Esophagus squamous epithelium (tissue), 5 donors: Measurements from ENCODE around the gene MAP2K3. TPM values are rescaled to one million over a fixed set of nuclear protein-coding genes. Genes with fewer than 3 reads are reported as not detected.

ENCODE experiments used
- DNase-seq: peaks from one replicate; lab custom pipeline; 2025; lab: John Stamatoyannopoulos, UW
- H3K27ac ChIP-seq, 4 donors: fragments of 200-600 bp; sonication (generic); one replicate each; pipeline ENCODE4 v1.5.1; 2016 to 2019; ENCODE audit warnings: mild to moderate bottlenecking in 1 of 4
- H3K27me3 ChIP-seq, 4 donors: fragments of 200-600 bp; sonication (generic); 1 replicate in 3 of 4; 2 replicates in 1 of 4; pipeline versions ENCODE4 v1.5.1 to v1.6.0; 2017 to 2021; ENCODE audit warnings: antibody characterized with exemption in 1 of 4
- H3K36me3 ChIP-seq, 3 donors: fragments of 200-600 bp; sonication (generic); one replicate each; pipeline ENCODE4 v1.5.1; 2016 to 2019
- H3K4me1 ChIP-seq, 3 donors: fragments of 200-600 bp; sonication (generic); one replicate each; pipeline ENCODE4 v1.5.1; 2017 to 2019
- H3K4me3 ChIP-seq, 4 donors: fragments of 200-600 bp; sonication (generic); 1 replicate in 3 of 4; 2 replicates in 1 of 4; pipeline ENCODE4 v1.5.1; 2016 to 2019; ENCODE audit warnings: mild to moderate bottlenecking in 2 of 4, moderate library complexity in 1 of 4
- H3K9me3 ChIP-seq, 3 donors: fragments of 200-600 bp; sonication (generic); one replicate each; pipeline ENCODE4 v1.5.1; 2016 to 2019
- POLR2A ChIP-seq, 4 donors: fragments of 450-650 bp; IDR thresholded peaks; one replicate each; pipeline ENCODE4 v1.6.1; 2017; ENCODE audit warnings: antibody characterized with exemption in 4 of 4, mild to moderate bottlenecking in 4 of 4, moderate library complexity in 3 of 4
- WGBS, 2 donors: methylation state at CpG; one replicate each; pipeline ENCODE4 v1.1.5; 2018; 5-methylcytosine and 5-hydroxymethylcytosine counted together
- intact Hi-C: fragments of 100-400 bp; cut with DNase I; formaldehyde crosslinking; loops from one replicate; pipeline ENCODE4 v1.15.0; 2022
- total RNA-seq, 4 donors: library from RNA; depleted of rRNA; stranded (reverse); fragments of >200 nt; gene quantifications; one replicate each; pipeline ENCODE4 v1.1.0, GENCODE V29; 2016
- TF ChIP-seq, protein P1 (sequence below), 6 experiments: fragments of 450-650 bp in 4 of 6; fragments of 200-600 bp in 2 of 6; sonication (generic) in 2 of 6; IDR thresholded peaks; one replicate each; pipeline ENCODE4 v1.5.1; 2016 to 2019; ENCODE audit warnings: antibody characterized with exemption in 6 of 6, mild to moderate bottlenecking in 4 of 6, moderate library complexity in 4 of 6
- donor health status: DM: yes; HTN: yes; CAD: no.

Gene MAP2K3
- total RNA-seq, 4 donors from 2014 or later: 24.1 to 53.6 (median 38.4) TPM

GRCh38 chr17:21282231-21282630 lies 2.3 kb upstream of the MAP2K3 start:
- TF ChIP-seq, protein P1, sequence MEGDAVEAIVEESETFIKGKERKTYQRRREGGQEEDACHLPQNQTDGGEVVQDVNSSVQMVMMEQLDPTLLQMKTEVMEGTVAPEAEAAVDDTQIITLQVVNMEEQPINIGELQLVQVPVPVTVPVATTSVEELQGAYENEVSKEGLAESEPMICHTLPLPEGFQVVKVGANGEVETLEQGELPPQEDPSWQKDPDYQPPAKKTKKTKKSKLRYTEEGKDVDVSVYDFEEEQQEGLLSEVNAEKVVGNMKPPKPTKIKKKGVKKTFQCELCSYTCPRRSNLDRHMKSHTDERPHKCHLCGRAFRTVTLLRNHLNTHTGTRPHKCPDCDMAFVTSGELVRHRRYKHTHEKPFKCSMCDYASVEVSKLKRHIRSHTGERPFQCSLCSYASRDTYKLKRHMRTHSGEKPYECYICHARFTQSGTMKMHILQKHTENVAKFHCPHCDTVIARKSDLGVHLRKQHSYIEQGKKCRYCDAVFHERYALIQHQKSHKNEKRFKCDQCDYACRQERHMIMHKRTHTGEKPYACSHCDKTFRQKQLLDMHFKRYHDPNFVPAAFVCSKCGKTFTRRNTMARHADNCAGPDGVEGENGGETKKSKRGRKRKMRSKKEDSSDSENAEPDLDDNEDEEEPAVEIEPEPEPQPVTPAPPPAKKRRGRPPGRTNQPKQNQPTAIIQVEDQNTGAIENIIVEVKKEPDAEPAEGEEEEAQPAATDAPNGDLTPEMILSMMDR (IDR thresholded peaks at IDR 0.05): no peak
- no peak for TF ChIP-seq POLR2A (IDR thresholded peaks at IDR 0.05)
- intact Hi-C loops: loop anchor here (5.0 kb wide), 1 partner anchor 230 kb away; no protein-coding TSS in a partner anchor
- Histone ChIP-seq H3K27ac (peak overlapping the region; percentile 4 to 97 (median 92)), H3K9me3 (no peaks in the 10 kb centered on the region), H3K36me3 (no peaks in the 10 kb centered on the region), H3K4me3 (no peak overlapping the region), H3K4me1 (peaks cover 29 to 71% (median 31%) of the 10 kb centered on the region in 3 donors), H3K27me3 (no peaks in the 10 kb centered on the region)
- 25 to 35% methylated on average over 5 of the region's 5 CpGs for WGBS, 2 donors
- DNase-seq: no peak

DNA sequence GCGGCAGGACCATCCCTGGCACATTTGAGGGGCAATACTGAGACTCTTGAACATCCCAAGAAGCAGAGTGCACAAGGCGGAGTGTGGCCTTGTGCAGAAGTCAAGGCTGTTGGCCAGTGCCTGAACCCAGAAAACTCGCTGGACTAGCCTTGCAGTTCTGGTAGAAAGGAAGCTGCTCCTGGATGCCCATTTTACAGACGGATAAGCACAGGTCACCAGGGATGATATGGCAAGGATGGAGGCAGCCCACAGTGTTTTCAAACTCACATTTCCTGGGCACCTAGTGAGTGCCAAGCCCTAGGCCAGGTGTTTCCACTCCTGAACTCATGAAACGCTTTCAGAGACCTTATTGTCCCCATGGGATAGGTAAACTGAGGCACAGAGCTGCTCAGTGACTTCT lies 1.7 kb upstream of the MAP2K3 start:
- no peak for DNase-seq
- Histone ChIP-seq H3K9me3 (no peaks in the 10 kb centered on the region), H3K27ac (peak overlapping the region; percentile 4 to 97 (median 92)), H3K36me3 (no peaks in the 10 kb centered on the region), H3K4me3 (no peak overlapping the region), H3K4me1 (peaks cover 34 to 77% (median 37%) of the 10 kb centered on the region in 3 donors), H3K27me3 (no peaks in the 10 kb centered on the region)
- intact Hi-C loops: loop anchor here (5.0 kb wide), 1 partner anchor 229 kb away; no protein-coding TSS in a partner anchor
- no peak for TF ChIP-seq POLR2A (IDR thresholded peaks at IDR 0.05)
- TF ChIP-seq, protein P1 (IDR thresholded peaks at IDR 0.05): no peak
- WGBS, 2 donors: 59 to 84% methylated on average over 3 to 4 of the region's 5 CpGs

DNA sequence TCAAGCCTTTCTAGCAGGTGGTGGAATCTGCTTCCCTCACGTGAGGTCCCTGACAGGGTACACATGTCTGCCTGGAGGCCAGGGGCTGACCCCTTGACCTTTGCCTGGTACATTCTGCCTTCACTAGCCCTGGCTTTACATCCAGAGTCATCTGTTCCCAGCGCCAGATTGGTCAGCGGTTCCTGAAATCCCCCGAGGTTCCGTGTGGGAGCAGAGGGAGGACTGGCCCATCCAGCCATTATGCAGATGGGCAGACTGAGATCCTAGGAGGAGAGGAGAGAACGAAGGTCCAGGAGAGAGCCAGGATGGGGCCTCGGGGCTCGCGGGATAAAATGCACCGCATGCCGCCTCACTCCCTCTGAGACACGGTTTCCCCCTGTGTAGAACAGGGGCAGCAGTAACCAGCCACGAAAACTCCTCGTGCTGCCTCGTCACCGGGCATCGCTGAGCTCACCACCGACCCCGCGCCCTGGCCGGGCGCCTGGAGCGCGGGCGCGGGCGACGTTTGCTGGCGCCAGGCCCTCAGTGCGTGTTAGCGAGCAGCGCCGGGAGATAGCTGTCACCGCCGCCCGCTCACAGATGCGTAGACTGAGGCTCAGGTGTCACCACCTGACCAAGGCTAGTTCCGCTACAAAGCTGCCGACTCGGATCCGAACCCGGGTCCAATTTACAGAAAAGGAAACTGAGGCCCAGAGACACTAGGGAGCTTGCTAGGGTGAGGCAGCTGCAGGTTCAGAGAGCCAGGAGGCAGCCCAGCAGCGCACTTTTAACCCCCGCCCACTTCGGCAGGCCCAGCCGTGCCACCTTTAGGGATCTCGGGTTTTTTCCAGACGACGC lies 811 bp upstream of the MAP2K3 start:
- TF ChIP-seq, protein P1 (IDR thresholded peaks at IDR 0.05): no peak
- no peak for TF ChIP-seq POLR2A (IDR thresholded peaks at IDR 0.05)
- DNase-seq: no peak
- no peaks in the 10 kb centered on the region for H3K9me3 ChIP-seq
- H3K36me3 ChIP-seq: no peaks in the 10 kb centered on the region
- peak overlapping the region; percentile 65 to 97 (median 88) for H3K4me3 ChIP-seq
- H3K27me3 ChIP-seq: no peaks in the 10 kb centered on the region
- peak overlapping the region; percentile 86 to 99 (median 97) for H3K27ac ChIP-seq
- WGBS, 2 donors: 18 to 40% methylated on average over 4 to 14 of the region's 49 CpGs
- H3K4me1 ChIP-seq: peaks cover 36 to 79% (median 41%) of the 10 kb centered on the region in 3 donors
- intact Hi-C loops: loop anchor here (5.0 kb wide), 1 partner anchor 229 kb away; no protein-coding TSS in a partner anchor

- Histone ChIP-seq H3K27me3 (peaks cover 0 to 2% (median 0%) of the 10 kb centered on the region in 4 donors), H3K36me3 (no peaks in the 10 kb centered on the region), H3K9me3 (no peaks in the 10 kb centered on the region), H3K27ac (peak overlapping the region; percentile 90 to 99 (median 97)), H3K4me1 (peaks cover 51 to 79% (median 52%) of the 10 kb centered on the region in 3 donors), H3K4me3 (peak overlapping the region; percentile 65 to 97 (median 88))
- WGBS, 2 donors: 1 to 3% methylated on average over 7 to 15 of the region's 16 CpGs
- intact Hi-C loops: no loop called here
- DNase-seq: no peak
- TF ChIP-seq, protein P1 (IDR thresholded peaks at IDR 0.05): no peak
- no peak for TF ChIP-seq POLR2A (IDR thresholded peaks at IDR 0.05)
These were observed 904 bp downstream of the MAP2K3 start for GRCh38 chr17:21285164-21286065.
